ENCODE data around the gene SENP7.

The SENP7 gene

GRCh38 chr3:101381809-101382208, 131.2 kb downstream of the SENP7 start:
- H3K4me1 Mint-ChIP-seq = peaks cover 30% of the 10 kb centered on the region
- H3K36me3 Mint-ChIP-seq = peaks cover 12% of the 10 kb centered on the region
- H3K4me3 Mint-ChIP-seq = no peak overlapping the region
- H3K9me3 Mint-ChIP-seq = peaks cover 3% of the 10 kb centered on the region
- H3K27me3 Mint-ChIP-seq = no peaks in the 10 kb centered on the region
- no peak overlapping the region for H3K27ac Mint-ChIP-seq
- DNase-seq (ENCODE audit: low spot score in 2 of 2) = no peak
- peak; percentile 21 for ATAC-seq (ENCODE audit: low read depth)

- no peaks in the 10 kb centered on the region for H3K27me3 Mint-ChIP-seq
- peak in 1 of 2 donors; percentile 28 for DNase-seq (ENCODE audit: low spot score in 2 of 2)
- H3K4me1 Mint-ChIP-seq = peaks cover 26% of the 10 kb centered on the region
- H3K27ac Mint-ChIP-seq = peak overlapping the region; percentile 19
- H3K36me3 Mint-ChIP-seq = peaks cover 11% of the 10 kb centered on the region
- peak; percentile 97 for ATAC-seq (ENCODE audit: low read depth)
- H3K9me3 Mint-ChIP-seq = peaks cover 3% of the 10 kb centered on the region
- peak overlapping the region; percentile 45 for H3K4me3 Mint-ChIP-seq
Observed at GRCh38 chr3:101379658-101380376, 133.2 kb downstream of the SENP7 start.

GRCh38 chr3:101377796-101378195, 135.2 kb downstream of the SENP7 start:
- Mint-ChIP-seq H3K27ac (peak overlapping the region; percentile 36), H3K4me1 (peaks cover 24% of the 10 kb centered on the region), H3K9me3 (peaks cover 3% of the 10 kb centered on the region), H3K27me3 (no peaks in the 10 kb centered on the region), H3K4me3 (no peak overlapping the region), H3K36me3 (peaks cover 9% of the 10 kb centered on the region)
- ATAC-seq (ENCODE audit: low read depth) = no peak
- no peak for DNase-seq (ENCODE audit: low spot score in 2 of 2)

GRCh38 chr3:101377209-101377608, 135.8 kb downstream of the SENP7 start:
- DNase-seq (ENCODE audit: low spot score in 2 of 2) (no peak), ATAC-seq (ENCODE audit: low read depth) (no peak)
- Mint-ChIP-seq H3K4me3 (no peak overlapping the region), H3K4me1 (peaks cover 24% of the 10 kb centered on the region), H3K27me3 (no peaks in the 10 kb centered on the region), H3K27ac (peak overlapping the region; percentile 36), H3K36me3 (peaks cover 9% of the 10 kb centered on the region), H3K9me3 (peaks cover 3% of the 10 kb centered on the region)

GRCh38 chr3:101375586-101375985, 137.4 kb downstream of the SENP7 start:
- Mint-ChIP-seq H3K36me3 (peaks cover 13% of the 10 kb centered on the region), H3K27ac (no peak overlapping the region), H3K4me1 (peaks cover 24% of the 10 kb centered on the region), H3K27me3 (no peaks in the 10 kb centered on the region), H3K9me3 (peaks cover 3% of the 10 kb centered on the region), H3K4me3 (no peak overlapping the region)
- DNase-seq (ENCODE audit: low spot score in 2 of 2) (no peak), ATAC-seq (ENCODE audit: low read depth) (no peak)

GRCh38 chr3:101362406-101362805, 150.6 kb downstream of the SENP7 start:
- DNase-seq (ENCODE audit: low spot score in 2 of 2) = no peak
- H3K4me3 Mint-ChIP-seq = no peak overlapping the region
- peaks cover 2% of the 10 kb centered on the region for H3K9me3 Mint-ChIP-seq
- peaks cover 39% of the 10 kb centered on the region for H3K36me3 Mint-ChIP-seq
- no peak overlapping the region for H3K27ac Mint-ChIP-seq
- H3K4me1 Mint-ChIP-seq = no peaks in the 10 kb centered on the region
- H3K27me3 Mint-ChIP-seq = no peaks in the 10 kb centered on the region
- ATAC-seq (ENCODE audit: low read depth) = no peak

- DNase-seq (ENCODE audit: low spot score in 2 of 2) = no peak
- no peak for ATAC-seq (ENCODE audit: low read depth)
- H3K27ac Mint-ChIP-seq = no peak overlapping the region
- H3K27me3 Mint-ChIP-seq = no peaks in the 10 kb centered on the region
- H3K9me3 Mint-ChIP-seq = no peaks in the 10 kb centered on the region
- no peak overlapping the region for H3K4me3 Mint-ChIP-seq
- H3K36me3 Mint-ChIP-seq = peaks cover 21% of the 10 kb centered on the region
- no peaks in the 10 kb centered on the region for H3K4me1 Mint-ChIP-seq
Observed at GRCh38 chr3:101351829-101352228, 161.2 kb downstream of the SENP7 start.

- ATAC-seq (ENCODE audit: low read depth) (no peak), DNase-seq (ENCODE audit: low spot score in 2 of 2) (no peak)
- Mint-ChIP-seq H3K36me3 (peaks cover 37% of the 10 kb centered on the region), H3K27ac (no peak overlapping the region), H3K9me3 (no peaks in the 10 kb centered on the region), H3K27me3 (no peaks in the 10 kb centered on the region), H3K4me3 (no peak overlapping the region), H3K4me1 (no peaks in the 10 kb centered on the region)
Observed at GRCh38 chr3:101340591-101340990, 172.4 kb downstream of the SENP7 start.

- H3K9me3 Mint-ChIP-seq = no peaks in the 10 kb centered on the region
- DNase-seq (ENCODE audit: low spot score in 2 of 2) = no peak
- ATAC-seq (ENCODE audit: low read depth) = no peak
- H3K27me3 Mint-ChIP-seq = no peaks in the 10 kb centered on the region
- H3K4me3 Mint-ChIP-seq = no peak overlapping the region
- peaks cover 27% of the 10 kb centered on the region for H3K36me3 Mint-ChIP-seq
- no peak overlapping the region for H3K27ac Mint-ChIP-seq
- H3K4me1 Mint-ChIP-seq = no peaks in the 10 kb centered on the region
Observed at GRCh38 chr3:101333883-101334282, 179.1 kb downstream of the SENP7 start.

GRCh38 chr3:101329016-101329673, 183.9 kb downstream of the SENP7 start:
- no peaks in the 10 kb centered on the region for H3K4me1 Mint-ChIP-seq
- DNase-seq (ENCODE audit: low spot score in 2 of 2) = no peak
- no peaks in the 10 kb centered on the region for H3K9me3 Mint-ChIP-seq
- H3K27ac Mint-ChIP-seq = no peak overlapping the region
- ATAC-seq (ENCODE audit: low read depth) = no peak
- no peaks in the 10 kb centered on the region for H3K27me3 Mint-ChIP-seq
- H3K4me3 Mint-ChIP-seq = no peak overlapping the region
- peaks cover 21% of the 10 kb centered on the region for H3K36me3 Mint-ChIP-seq

- H3K4me3 Mint-ChIP-seq = no peak overlapping the region
Observed at GRCh38 chr3:101325393-101326134, 187.4 kb downstream of the SENP7 start.

GRCh38 chr3:101320475-101320874, 192.5 kb downstream of the SENP7 start, which contains the start of gene IMPG2:
Gene IMPG2, minus strand, starts transcription at chr3:101320575. Its CDS starts 203 bp downstream, at chr3:101320372.
- H3K4me1 Mint-ChIP-seq = no peaks in the 10 kb centered on the region
- ATAC-seq (ENCODE audit: low read depth) (no peak), DNase-seq (ENCODE audit: low spot score in 2 of 2) (no peak)
- no peaks in the 10 kb centered on the region for H3K27me3 Mint-ChIP-seq
- peaks cover 4% of the 10 kb centered on the region for H3K36me3 Mint-ChIP-seq
- no peak within 1 kb of the TSS for H3K27ac Mint-ChIP-seq
- H3K4me3 Mint-ChIP-seq = no peak within 1 kb of the TSS
- H3K9me3 Mint-ChIP-seq = no peaks in the 10 kb centered on the region

More at GRCh38 chr3:101325393-101326134, 187.4 kb downstream of the SENP7 start:
- Mint-ChIP-seq H3K36me3 (peaks cover 22% of the 10 kb centered on the region), H3K9me3 (no peaks in the 10 kb centered on the region), H3K27me3 (no peaks in the 10 kb centered on the region), H3K27ac (no peak overlapping the region), H3K4me1 (no peaks in the 10 kb centered on the region)
- ATAC-seq (ENCODE audit: low read depth) (no peak), DNase-seq (ENCODE audit: low spot score in 2 of 2) (no peak)

GRCh38 chr3:101319531-101319930, 193.5 kb downstream of the SENP7 start:
- Mint-ChIP-seq H3K36me3 (peaks cover 4% of the 10 kb centered on the region), H3K27ac (no peak overlapping the region), H3K4me3 (no peak overlapping the region), H3K9me3 (no peaks in the 10 kb centered on the region), H3K4me1 (no peaks in the 10 kb centered on the region), H3K27me3 (no peaks in the 10 kb centered on the region)
- DNase-seq (ENCODE audit: low spot score in 2 of 2) (no peak), ATAC-seq (ENCODE audit: low read depth) (no peak)

- DNase-seq (ENCODE audit: low spot score in 2 of 2) = no peak
- Mint-ChIP-seq H3K9me3 (peaks cover 5% of the 10 kb centered on the region), H3K4me3 (no peak overlapping the region), H3K36me3 (peaks cover 6% of the 10 kb centered on the region), H3K4me1 (no peaks in the 10 kb centered on the region), H3K27me3 (no peaks in the 10 kb centered on the region), H3K27ac (no peak overlapping the region)
- ATAC-seq (ENCODE audit: low read depth) = no peak
Observed at GRCh38 chr3:101312545-101312944, 200.5 kb downstream of the SENP7 start.
